OCI-LY3 (cell line): Measurements from ENCODE around the gene RAB13.
A peak's percentile ranks its signal among the peaks of the same experiment; 100 is the strongest.
"Not testable (repeated sequence)": the region's sequence is repeated elsewhere in the genome, so short reads cannot be mapped to it uniquely, and the experiment has no call there.

ENCODE experiments used
- H2AFZ ChIP-seq: fragments of 200-600, 300-600 bp; shearing (Covaris generic); 2 replicates; pipeline ENCODE4 v1.6.0; 2014; ENCODE audit warnings: antibody characterized with exemption, low read depth, low read length
- H3K27ac ChIP-seq: fragments of 200-600, 300-600 bp; sonication (generic); 2 replicates; pipeline ENCODE4 v1.5.1; 2014; ENCODE audit warnings: mild to moderate bottlenecking, low read length, moderate library complexity, mixed read lengths
- H3K27me3 ChIP-seq: fragments of 200-600, 300-600 bp; sonication (generic); 2 replicates; pipeline ENCODE4 v1.6.1; 2014; ENCODE audit warnings: low read depth, low read length, mixed read lengths
- H3K36me3 ChIP-seq: fragments of 200-600, 300-600 bp; sonication (generic); replicated peaks from 2 replicates; pipeline ENCODE3; 2014; ENCODE audit warnings: low read depth, low read length, mixed read lengths
- H3K4me1 ChIP-seq: fragments of 300-600, 200-600 bp; sonication (generic); 2 replicates; pipeline ENCODE4 v1.6.1; 2014; ENCODE audit warnings: low read length, mixed read lengths
- H3K4me2 ChIP-seq: fragments of 200-600, 300-600 bp; sonication (generic); 2 replicates; pipeline ENCODE4 v1.6.1; 2014; ENCODE audit warnings: low read length, mixed read lengths
- H3K4me3 ChIP-seq: fragments of 300-600, 200-600 bp; sonication (generic); 2 replicates; pipeline ENCODE4 v1.5.1; 2014; ENCODE audit warnings: antibody characterized with exemption, mild to moderate bottlenecking, low read length, moderate library complexity
- H3K79me2 ChIP-seq: fragments of 300-600, 200-600 bp; shearing (Covaris generic); 2 replicates; pipeline ENCODE4 v1.6.1; 2014; ENCODE audit warnings: mild to moderate bottlenecking, low read length, mixed read lengths
- H3K9ac ChIP-seq: fragments of 300-600, 200-600 bp; shearing (Covaris generic); 2 replicates; pipeline ENCODE4 v1.6.0; 2014; ENCODE audit warnings: mild to moderate bottlenecking, low read length, moderate library complexity
- H3K9me3 ChIP-seq: fragments of 200-600, 300-600 bp; shearing (Covaris generic); 2 replicates; pipeline ENCODE4 v1.6.1; 2014; ENCODE audit warnings: low read length, mixed read lengths; ENCODE audit not compliant: insufficient read depth
- H4K20me1 ChIP-seq: fragments of 200-600, 300-600 bp; sonication (generic); 2 replicates; pipeline ENCODE4 v1.6.1; 2016; ENCODE audit warnings: low read length, mixed read lengths; ENCODE audit not compliant: insufficient read depth
- CTCF ChIP-seq: fragments of 200-600, 300-600 bp; sonication (generic); IDR thresholded peaks from 2 replicates; pipeline ENCODE4 v1.5.1; 2014; ENCODE audit warnings: antibody characterized with exemption, low read length, low read depth
- EZH2phosphoT487 ChIP-seq: fragments of 200-600 bp; shearing (Covaris generic); IDR thresholded peaks from 2 replicates; pipeline ENCODE4 v1.6.1; 2018; ENCODE audit warnings: antibody characterized with exemption, mixed run types, low read depth

Gene RAB13

DNA sequence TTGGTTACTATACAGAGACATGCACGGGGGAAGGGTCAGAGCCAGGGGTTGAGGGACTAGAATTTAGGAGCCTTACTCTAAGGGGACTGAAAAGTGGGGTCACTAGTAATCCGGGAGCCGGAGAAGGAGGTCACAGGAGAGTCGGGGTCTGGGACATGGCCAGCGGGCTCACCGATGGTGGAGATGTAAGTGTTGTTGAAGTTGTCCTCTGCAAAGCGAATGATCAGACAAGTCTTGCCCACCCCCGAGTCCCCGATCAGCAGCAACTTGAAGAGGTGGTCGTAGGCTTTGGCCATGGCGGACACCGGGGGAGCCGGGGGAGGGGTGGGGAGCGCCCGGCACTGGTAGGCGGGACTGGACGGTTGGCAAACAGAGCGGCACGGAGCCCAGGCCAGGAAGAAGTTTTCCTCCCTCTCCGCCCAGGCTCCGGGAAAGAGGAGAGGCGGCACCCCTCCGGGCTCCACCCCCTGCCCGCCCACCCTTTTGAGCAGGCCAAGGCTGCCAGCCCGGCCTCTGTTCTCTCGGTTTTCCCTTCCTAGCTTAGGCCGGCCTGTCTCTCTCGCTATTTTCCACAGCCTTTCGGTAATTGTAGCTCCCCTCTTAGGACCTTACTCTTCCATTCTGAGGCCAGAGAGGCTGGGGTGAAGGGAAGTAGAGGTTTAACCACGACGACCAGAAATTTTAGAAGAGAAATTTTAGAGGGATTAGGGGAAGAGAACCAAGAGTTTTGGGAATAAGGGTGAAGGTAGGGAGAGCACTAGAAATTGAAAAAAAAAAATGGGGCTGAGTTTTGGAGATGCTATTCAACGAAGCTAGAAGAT lies at the start of gene RAB13:
RAB13 (minus strand) TSS at position 399 of the 821 bp plus-strand sequence; CDS start at position 296, 103 bp downstream.
- Histone ChIP-seq H3K4me1 (peaks cover 33% of the 10 kb centered on the region), H3K27ac (peak within 1 kb of the TSS; percentile 65), H3K9me3 (no peaks in the 10 kb centered on the region), H3K9ac (peak within 1 kb of the TSS; percentile 65), H3K4me2 (peak within 1 kb of the TSS; percentile 78), H3K79me2 (peaks cover 6% of the 10 kb centered on the region), H3K36me3 (peaks cover 2% of the 10 kb centered on the region), H4K20me1 (no peaks in the 10 kb centered on the region), H2AFZ (peak within 1 kb of the TSS; percentile 73), H3K4me3 (peak within 1 kb of the TSS; percentile 73), H3K27me3 (no peaks in the 10 kb centered on the region)
- TF ChIP-seq CTCF, result no peak
- no peak for TF ChIP-seq EZH2phosphoT487

DNA sequence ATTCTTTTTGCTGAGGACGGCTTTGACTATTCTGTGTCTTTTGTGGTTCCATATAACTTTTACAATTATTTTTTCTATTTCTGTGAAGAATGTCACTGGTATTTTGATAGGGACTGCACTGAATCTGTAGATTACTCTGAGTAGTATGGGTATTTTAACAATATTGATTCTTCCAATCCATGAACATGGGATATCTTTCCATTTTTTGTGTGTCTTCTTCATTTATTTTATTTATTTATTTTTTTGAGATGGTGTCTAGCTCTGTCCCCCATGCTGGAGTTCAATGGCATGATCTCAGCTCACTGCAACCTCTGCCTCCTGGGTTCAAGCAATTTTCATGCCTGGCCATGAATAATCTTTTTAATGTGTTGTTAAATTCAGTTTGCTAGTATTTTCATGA lies 47.6 kb upstream of the RAB13 start:
- not testable (repeated sequence) for H4K20me1 ChIP-seq, H3K4me2 ChIP-seq, H3K4me1 ChIP-seq, H3K4me3 ChIP-seq, H2AFZ ChIP-seq, H3K36me3 ChIP-seq, H3K9ac ChIP-seq, H3K9me3 ChIP-seq, H3K27me3 ChIP-seq, H3K79me2 ChIP-seq, H3K27ac ChIP-seq

DNA sequence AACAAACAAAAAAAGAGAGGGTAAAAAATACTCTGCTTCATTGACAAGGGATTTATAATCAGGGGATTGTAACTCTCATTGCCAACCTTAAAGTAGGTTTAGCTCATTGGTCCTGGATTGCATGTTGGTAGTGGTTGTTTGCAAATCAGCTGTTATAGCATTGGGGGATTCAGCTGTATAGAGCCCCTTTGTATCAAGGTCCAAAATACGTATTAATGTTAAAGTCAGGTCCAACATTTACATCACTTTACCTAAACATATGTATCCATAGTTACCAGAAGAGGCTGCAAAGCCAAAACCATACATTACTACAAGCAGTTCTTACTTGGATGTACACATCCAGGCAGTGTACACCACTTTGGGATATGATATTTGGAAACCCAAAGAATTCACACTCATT lies 33.8 kb upstream of the RAB13 start:
- H3K4me2 ChIP-seq, result no peak overlapping the region
- no peaks in the 10 kb centered on the region for H4K20me1 ChIP-seq
- no peak overlapping the region for H2AFZ ChIP-seq
- H3K4me1 ChIP-seq, result no peaks in the 10 kb centered on the region
- TF ChIP-seq CTCF (no peak), EZH2phosphoT487 (no peak)
- H3K9ac ChIP-seq, result no peak overlapping the region
- no peaks in the 10 kb centered on the region for H3K27me3 ChIP-seq
- no peak overlapping the region for H3K4me3 ChIP-seq
- no peaks in the 10 kb centered on the region for H3K79me2 ChIP-seq
- H3K27ac ChIP-seq, result no peak overlapping the region
- H3K36me3 ChIP-seq, result no peaks in the 10 kb centered on the region
- no peaks in the 10 kb centered on the region for H3K9me3 ChIP-seq

- no peaks in the 10 kb centered on the region for H3K79me2 ChIP-seq
- no peaks in the 10 kb centered on the region for H4K20me1 ChIP-seq
- H3K9me3 ChIP-seq, result no peaks in the 10 kb centered on the region
- no peaks in the 10 kb centered on the region for H3K4me1 ChIP-seq
- H3K4me2 ChIP-seq, result no peak overlapping the region
- H3K27me3 ChIP-seq, result no peaks in the 10 kb centered on the region
- no peak for TF ChIP-seq EZH2phosphoT487
- no peak for TF ChIP-seq CTCF
- H3K27ac ChIP-seq, result no peak overlapping the region
- H3K4me3 ChIP-seq, result no peak overlapping the region
- H3K36me3 ChIP-seq, result no peaks in the 10 kb centered on the region
- H2AFZ ChIP-seq, result no peak overlapping the region
- no peak overlapping the region for H3K9ac ChIP-seq
Observed at GRCh38 chr1:154019269-154019668, 33.1 kb upstream of the RAB13 start.
